K562 (cell line): ENCODE measurements around the gene ZNF831. TPM values are rescaled to one million over a fixed set of nuclear protein-coding genes. Genes with fewer than 3 reads are reported as not detected.

ENCODE experiments used
- CEBPZ ChIP-seq: fragments of 150-350 bp; IDR thresholded peaks from 2 replicates; pipeline ENCODE4 v1.6.1; 2014; ENCODE audit warnings: low read depth, mild to moderate bottlenecking, low read length, borderline replicate concordance
- GABPA ChIP-seq: fragments of 200-800 bp; sonication (Bioruptor generic); conservative IDR thresholded peaks from 2 replicates; pipeline ENCODE4 v1.6.1; 2016; ENCODE audit warnings: low read depth, missing genetic modification characterization, missing compliant biosample characterization
- GATA2 ChIP-seq: sonication (generic); formaldehyde crosslinking; IDR thresholded peaks from 2 replicates; pipeline ENCODE4 v1.4.0; 2020; ENCODE audit warnings: mild to moderate bottlenecking, missing genetic modification reagents
- HCFC1 ChIP-seq: IDR thresholded peaks from 2 replicates; pipeline ENCODE4 v1.6.1; 2012; ENCODE audit warnings: low read depth, low read length, improper control_type of control experiment
- HNRNPL ChIP-seq: fragments of 200-400 bp; formaldehyde crosslinking; IDR thresholded peaks from 2 replicates; pipeline ENCODE4 v1.6.1; 2017; ENCODE audit warnings: low read depth, mild to moderate bottlenecking, low read length
- NELFE ChIP-seq: IDR thresholded peaks from 2 replicates; pipeline ENCODE4 v1.6.1; 2011; ENCODE audit warnings: mild to moderate bottlenecking; ENCODE audit not compliant: insufficient read depth, insufficient read length
- PRMT5 ChIP-seq: sonication (generic); formaldehyde crosslinking; IDR thresholded peaks from 2 replicates; pipeline ENCODE4 v1.5.0; 2020; ENCODE audit warnings: missing genetic modification reagents
- SP1 ChIP-seq: sonication (generic); formaldehyde crosslinking; IDR thresholded peaks from 2 replicates; pipeline ENCODE4 v1.8.1; 2022; ENCODE audit warnings: mild to moderate bottlenecking, missing genetic modification reagents
- ZBTB40 ChIP-seq, 2 experiments: fragments of 450-650 bp in 1 of 2; sonication (generic) in 1 of 2; formaldehyde crosslinking in 1 of 2; IDR thresholded peaks; 2 replicates each; pipeline versions ENCODE4 v1.7.1 to v1.9.0; 2016 to 2022; ENCODE audit warnings: inconsistent platforms in 1 of 2, mild to moderate bottlenecking in 1 of 2, missing genetic modification reagents in 1 of 2
- ZNF589 ChIP-seq: fragments of 200-800 bp; sonication (Bioruptor generic); IDR thresholded peaks from 2 replicates; pipeline ENCODE4 v1.6.1; 2016; ENCODE audit warnings: low read depth, missing genetic modification characterization, missing compliant biosample characterization
- polyA plus RNA-seq, 8 experiments: library from polyadenylated mRNA; depleted of rRNA in 4 of 8; stranded (reverse) in 5 of 8; unstranded in 3 of 8; fragments of >200 nt; fragmentation: Nextera tagmentation in 2 of 8; fragmentation: Illumina TruSeq in 1 of 8; extraction: Ambion mirVana in 2 of 8; extraction: Trizol in 1 of 8; gene quantifications; 2 replicates each; pipeline versions ENCODE4 v1.2.1 to v1.2.3, GENCODE V29; 2011 to 2014; ENCODE audit warnings: inconsistent platforms in 1 of 8, missing spikeins in 1 of 8
- total RNA-seq, 7 experiments: library from RNA; depleted of rRNA in 6 of 7; stranded (reverse); fragments of >200 nt in 6 of 7; fragmentation: Illumina TruSeq in 2 of 7; extraction: Trizol in 2 of 7; gene quantifications; 2 replicates each; pipeline versions ENCODE4 v1.2.1 to v1.2.3, GENCODE V29; 2011 to 2021; ENCODE audit warnings: low replicate concordance in 1 of 7

Gene ZNF831
- total and polyA plus RNA-seq, 9 of the 15 experiments (the other 6 are each of a cell fraction or from before 2014, with no cell fraction given), result not detected

DNA sequence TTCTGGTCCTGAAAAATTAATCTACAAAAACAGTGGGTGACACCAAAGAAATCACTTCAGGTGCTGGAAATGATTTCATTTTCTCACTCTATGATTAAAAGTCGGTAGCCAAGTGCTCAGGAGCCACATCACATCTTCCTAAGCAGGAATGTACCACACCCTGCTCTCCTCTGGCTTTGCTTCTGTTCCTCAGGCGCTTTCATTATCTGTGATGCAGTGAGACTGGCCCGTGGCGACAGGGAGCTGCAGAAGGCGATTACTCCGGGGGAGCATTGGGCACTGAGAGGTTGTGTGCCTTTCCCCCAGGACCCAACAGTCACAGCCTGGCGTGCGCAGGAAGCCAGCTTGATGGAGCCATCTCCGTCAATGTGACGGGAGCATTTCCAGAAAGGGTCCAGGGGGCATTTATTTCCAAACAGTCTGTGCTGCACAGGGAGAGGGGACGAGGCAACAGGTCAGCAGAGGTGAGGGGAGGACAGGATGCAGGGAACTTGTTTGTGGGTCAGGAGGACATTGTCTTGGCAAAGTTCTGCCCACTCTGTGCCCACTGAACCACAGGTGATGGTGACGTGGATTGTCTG lies 5.6 kb upstream of the ZNF831 start (continued):
- no peak for TF ChIP-seq ZBTB40 (IDR thresholded peaks at IDR 0.05)
- no peak for TF ChIP-seq ZBTB40 (CRISPR knock-in tag; IDR thresholded peaks at IDR 0.05)
- TF ChIP-seq ZNF589, result no peak
- no peak for TF ChIP-seq SP1 (CRISPR knock-in tag)
- TF ChIP-seq CEBPZ, result no peak
- no peak for TF ChIP-seq NELFE
- no peak for TF ChIP-seq PRMT5
- TF ChIP-seq HCFC1, result no peak
- TF ChIP-seq GATA2 (CRISPR knock-in tag), result no peak
- no peak for TF ChIP-seq HNRNPL
- TF ChIP-seq GABPA (tag), result no peak
